Vagina (tissue), 2 donors: Measurements from ENCODE around the gene DEFB131A. TPM values are rescaled to one million over a fixed set of nuclear protein-coding genes. Genes with fewer than 3 reads are reported as not detected.
"Not testable (repeated sequence)": the region's sequence is repeated elsewhere in the genome, so short reads cannot be mapped to it uniquely, and the experiment has no call there.

Experiments used
- DNase-seq, 2 donors: peaks; one replicate each; pipeline ENCODE4 v3.0.0-alpha.2; 2017; ENCODE audit errors: extremely low spot score in 2 of 2
- H3K27ac ChIP-seq: fragments of 200-600 bp; sonication (generic); one replicate; pipeline ENCODE4 v1.5.1; 2019
- H3K27me3 ChIP-seq: fragments of 200-600 bp; sonication (generic); one replicate; pipeline ENCODE4 v1.5.1; 2019
- H3K36me3 ChIP-seq, 2 donors: fragments of 200-600 bp; sonication (generic); one replicate each; pipeline ENCODE4 v1.5.1; 2017 to 2019
- H3K4me1 ChIP-seq: fragments of 200-600 bp; sonication (generic); one replicate; pipeline ENCODE4 v1.5.1; 2019
- H3K4me3 ChIP-seq, 2 donors: fragments of 200-600 bp; sonication (generic); 1 replicate in 1 of 2; 2 replicates in 1 of 2; pipeline ENCODE4 v1.5.1; 2016 to 2019
- H3K9me3 ChIP-seq: fragments of 200-600 bp; sonication (generic); one replicate; pipeline ENCODE4 v1.5.1; 2019
- POLR2A ChIP-seq, 2 donors: fragments of 450-650 bp; IDR thresholded peaks; one replicate each; pipeline ENCODE4 v1.6.1; 2017; ENCODE audit warnings: antibody characterized with exemption in 2 of 2, mild to moderate bottlenecking in 2 of 2, moderate library complexity in 2 of 2
- POLR2AphosphoS5 ChIP-seq, 2 donors: sonication (generic); formaldehyde crosslinking; IDR thresholded peaks; one replicate each; pipeline ENCODE4 v1.9.0; 2017; ENCODE audit warnings: antibody characterized with exemption in 2 of 2, mild to moderate bottlenecking in 2 of 2, low read depth in 1 of 2; ENCODE audit not compliant: insufficient read depth in 1 of 2
- intact Hi-C: fragments of 100-400 bp; cut with DNase I; formaldehyde crosslinking; loops from one replicate; pipeline ENCODE4 v1.15.1; 2023
- total RNA-seq: library from RNA; depleted of rRNA; stranded (reverse); fragments of >200 nt; gene quantifications from one replicate; pipeline ENCODE4 v1.2.3, GENCODE V29; 2016
- TF ChIP-seq, protein P1 (sequence below), 3 experiments: fragments of 450-650 bp in 2 of 3; fragments of 200-600 bp in 1 of 3; sonication (generic) in 1 of 3; IDR thresholded peaks; one replicate each; pipeline ENCODE4 v1.5.1; 2017 to 2019; ENCODE audit warnings: antibody characterized with exemption in 3 of 3, mild to moderate bottlenecking in 2 of 3, moderate library complexity in 2 of 3

The DEFB131A gene
- total RNA-seq: not detected

DNA sequence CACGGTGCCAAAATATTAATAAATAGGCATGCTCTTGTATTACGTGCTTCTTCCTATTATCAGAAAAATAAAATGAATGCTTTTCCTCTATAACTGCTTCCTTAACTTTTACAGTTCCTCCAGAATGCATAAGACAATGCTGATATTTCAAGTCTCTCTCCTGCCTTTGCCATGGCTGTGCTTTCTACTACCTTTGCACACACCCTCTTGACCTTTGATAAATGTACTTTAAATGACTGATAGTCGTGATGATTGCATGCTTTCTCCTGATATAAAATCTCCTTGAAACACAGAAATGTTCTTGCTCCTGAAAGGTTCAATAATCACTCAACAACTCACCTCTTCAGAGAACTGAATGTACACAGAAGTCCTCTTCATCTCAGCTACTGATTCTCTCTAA lies at the start of gene DEFB131A:
DEFB131A (plus strand) TSS at position 301 of the 400 bp plus-strand sequence. CDS start 120 bp downstream, outside the sequence.
- DNase-seq, H3K36me3 ChIP-seq, H3K4me1 ChIP-seq, H3K4me3 ChIP-seq, H3K9me3 ChIP-seq, H3K27me3 ChIP-seq, intact Hi-C loops, H3K27ac ChIP-seq: not testable (repeated sequence)

GRCh38 chr4:9405774-9406173 lies 38.4 kb upstream of the DEFB131A start:
- DNase-seq, H3K27me3 ChIP-seq, H3K4me3 ChIP-seq, H3K4me1 ChIP-seq, H3K27ac ChIP-seq, H3K9me3 ChIP-seq, H3K36me3 ChIP-seq, intact Hi-C loops: not testable (repeated sequence)

GRCh38 chr4:9406491-9406890 lies 37.7 kb upstream of the DEFB131A start:
- DNase-seq, intact Hi-C loops, H3K4me1 ChIP-seq, H3K27me3 ChIP-seq, H3K36me3 ChIP-seq, H3K9me3 ChIP-seq, H3K27ac ChIP-seq, H3K4me3 ChIP-seq: not testable (repeated sequence)

GRCh38 chr4:9409793-9410192 lies 34.4 kb upstream of the DEFB131A start:
- intact Hi-C loops: no loop called here
- Histone ChIP-seq H3K27ac (no peak overlapping the region), H3K27me3 (no peaks in the 10 kb centered on the region), H3K9me3 (no peaks in the 10 kb centered on the region), H3K36me3 (no peaks in the 10 kb centered on the region), H3K4me1 (no peaks in the 10 kb centered on the region), H3K4me3 (no peak overlapping the region)
- TF ChIP-seq, protein P1, sequence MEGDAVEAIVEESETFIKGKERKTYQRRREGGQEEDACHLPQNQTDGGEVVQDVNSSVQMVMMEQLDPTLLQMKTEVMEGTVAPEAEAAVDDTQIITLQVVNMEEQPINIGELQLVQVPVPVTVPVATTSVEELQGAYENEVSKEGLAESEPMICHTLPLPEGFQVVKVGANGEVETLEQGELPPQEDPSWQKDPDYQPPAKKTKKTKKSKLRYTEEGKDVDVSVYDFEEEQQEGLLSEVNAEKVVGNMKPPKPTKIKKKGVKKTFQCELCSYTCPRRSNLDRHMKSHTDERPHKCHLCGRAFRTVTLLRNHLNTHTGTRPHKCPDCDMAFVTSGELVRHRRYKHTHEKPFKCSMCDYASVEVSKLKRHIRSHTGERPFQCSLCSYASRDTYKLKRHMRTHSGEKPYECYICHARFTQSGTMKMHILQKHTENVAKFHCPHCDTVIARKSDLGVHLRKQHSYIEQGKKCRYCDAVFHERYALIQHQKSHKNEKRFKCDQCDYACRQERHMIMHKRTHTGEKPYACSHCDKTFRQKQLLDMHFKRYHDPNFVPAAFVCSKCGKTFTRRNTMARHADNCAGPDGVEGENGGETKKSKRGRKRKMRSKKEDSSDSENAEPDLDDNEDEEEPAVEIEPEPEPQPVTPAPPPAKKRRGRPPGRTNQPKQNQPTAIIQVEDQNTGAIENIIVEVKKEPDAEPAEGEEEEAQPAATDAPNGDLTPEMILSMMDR (IDR thresholded peaks at IDR 0.05): no peak
- TF ChIP-seq POLR2AphosphoS5 (IDR thresholded peaks at IDR 0.05; ENCODE audit: insufficient read depth in 1 of 2, low read depth in 1 of 2) (no peak), POLR2A (IDR thresholded peaks at IDR 0.05) (no peak)
- DNase-seq: no peak

- H3K4me3 ChIP-seq, H3K27me3 ChIP-seq, H3K27ac ChIP-seq, H3K9me3 ChIP-seq, DNase-seq, H3K36me3 ChIP-seq, intact Hi-C loops, H3K4me1 ChIP-seq: not testable (repeated sequence)
Measured at GRCh38 chr4:9421884-9422455, 22.2 kb upstream of the DEFB131A start.

- not testable (repeated sequence) for H3K9me3 ChIP-seq
Measured at GRCh38 chr4:9425916-9426315, 18.3 kb upstream of the DEFB131A start.

DNA sequence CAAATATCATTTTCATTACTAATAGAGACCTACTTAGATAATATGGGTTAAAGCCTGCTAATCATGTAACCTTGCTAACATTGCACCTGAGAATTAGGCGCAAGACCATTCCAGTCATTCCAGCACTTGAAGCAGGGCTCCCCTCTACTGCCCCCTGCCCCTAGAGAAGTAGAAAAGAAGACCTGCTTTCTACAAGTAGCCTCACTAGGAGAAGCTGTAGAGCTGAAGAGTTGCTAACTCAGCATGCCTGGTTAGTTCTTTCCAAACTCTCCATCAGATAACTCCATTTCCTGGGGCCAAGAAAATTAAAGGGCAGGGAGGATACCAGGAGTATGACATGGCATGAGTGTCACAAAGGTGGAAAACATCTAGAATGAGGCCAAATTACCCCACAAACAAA lies 14.2 kb upstream of the DEFB131A start:
- H3K9me3 ChIP-seq, H3K27ac ChIP-seq, H3K4me1 ChIP-seq, H3K27me3 ChIP-seq, H3K36me3 ChIP-seq, H3K4me3 ChIP-seq, intact Hi-C loops, DNase-seq: not testable (repeated sequence)

More at GRCh38 chr4:9425916-9426315, 18.3 kb upstream of the DEFB131A start:
- DNase-seq, H3K4me1 ChIP-seq, H3K27ac ChIP-seq, intact Hi-C loops, H3K27me3 ChIP-seq, H3K4me3 ChIP-seq, H3K36me3 ChIP-seq: not testable (repeated sequence)

GRCh38 chr4:9433320-9433719 lies 10.9 kb upstream of the DEFB131A start:
- H3K4me1 ChIP-seq, H3K9me3 ChIP-seq, H3K27me3 ChIP-seq, H3K4me3 ChIP-seq, intact Hi-C loops, H3K36me3 ChIP-seq, DNase-seq, H3K27ac ChIP-seq: not testable (repeated sequence)

GRCh38 chr4:9436728-9437127 lies 7.5 kb upstream of the DEFB131A start:
- H3K9me3 ChIP-seq, H3K4me3 ChIP-seq, H3K36me3 ChIP-seq, H3K27ac ChIP-seq, intact Hi-C loops, DNase-seq, H3K27me3 ChIP-seq, H3K4me1 ChIP-seq: not testable (repeated sequence)

DNA sequence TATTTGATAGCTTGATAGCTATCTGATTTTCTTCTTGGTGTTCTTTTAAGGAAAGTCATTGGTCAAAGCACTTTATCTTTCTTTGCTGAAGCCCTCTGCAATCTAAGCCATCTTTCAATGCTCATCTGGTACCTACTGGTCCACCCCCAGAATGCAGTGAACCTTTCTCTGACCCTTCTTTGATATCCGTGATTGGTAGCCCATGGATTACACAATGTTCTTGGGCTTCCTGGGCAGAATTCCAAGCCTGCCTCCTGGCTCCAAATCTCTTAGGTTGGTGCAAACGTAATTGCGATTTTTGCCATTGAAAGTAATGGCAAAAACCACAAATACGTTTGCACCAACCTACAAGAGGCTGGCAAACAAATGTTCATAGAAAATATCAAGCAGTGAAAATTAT lies 1.9 kb upstream of the DEFB131A start:
- H3K27me3 ChIP-seq, intact Hi-C loops, H3K4me3 ChIP-seq, H3K27ac ChIP-seq, H3K4me1 ChIP-seq, DNase-seq, H3K9me3 ChIP-seq, H3K36me3 ChIP-seq: not testable (repeated sequence)

DNA sequence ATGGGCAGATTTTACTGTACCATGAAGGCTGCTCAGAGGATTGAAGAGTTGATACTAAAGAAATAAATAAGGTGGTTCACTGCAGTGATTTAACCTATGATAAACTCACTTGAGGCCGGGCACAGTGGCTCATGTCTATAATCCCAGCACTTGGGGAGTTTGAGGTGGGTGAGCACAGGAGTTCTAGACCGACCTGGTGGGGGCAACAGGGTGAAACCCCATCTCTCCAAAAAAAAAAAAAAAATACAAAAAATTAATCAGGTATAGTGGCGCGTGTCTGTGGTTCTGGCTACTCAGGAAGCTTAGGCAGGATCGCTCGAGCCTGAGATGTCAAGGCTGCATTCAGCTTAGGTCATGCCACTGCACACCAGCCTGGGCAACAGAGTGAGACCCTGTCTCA lies 467 bp downstream of the DEFB131A start:
- intact Hi-C loops, H3K36me3 ChIP-seq, H3K9me3 ChIP-seq, H3K4me1 ChIP-seq, H3K27ac ChIP-seq, DNase-seq, H3K4me3 ChIP-seq, H3K27me3 ChIP-seq: not testable (repeated sequence)

DNA sequence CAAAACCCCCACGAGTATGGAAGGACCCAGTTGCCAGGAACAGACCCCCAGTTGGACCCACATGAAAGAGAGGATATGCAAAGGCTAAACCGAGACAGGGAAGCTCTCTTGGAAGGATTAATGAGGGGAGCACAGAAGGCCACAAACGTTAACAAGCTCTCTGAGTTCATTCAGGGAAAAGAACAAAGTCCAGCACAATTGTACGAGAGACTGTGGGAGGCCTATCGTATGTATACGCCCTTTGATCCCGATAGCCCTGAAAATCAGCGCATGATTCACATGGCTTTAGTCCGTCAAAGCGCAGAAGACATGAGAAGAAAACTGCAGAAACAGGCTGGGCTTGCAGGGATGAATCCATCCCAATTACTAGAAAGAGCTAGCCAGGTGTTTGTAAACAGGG lies 8.0 kb downstream of the DEFB131A start:
- DNase-seq, H3K4me3 ChIP-seq, intact Hi-C loops, H3K27ac ChIP-seq, H3K36me3 ChIP-seq, H3K9me3 ChIP-seq, H3K27me3 ChIP-seq, H3K4me1 ChIP-seq: not testable (repeated sequence)

DNA sequence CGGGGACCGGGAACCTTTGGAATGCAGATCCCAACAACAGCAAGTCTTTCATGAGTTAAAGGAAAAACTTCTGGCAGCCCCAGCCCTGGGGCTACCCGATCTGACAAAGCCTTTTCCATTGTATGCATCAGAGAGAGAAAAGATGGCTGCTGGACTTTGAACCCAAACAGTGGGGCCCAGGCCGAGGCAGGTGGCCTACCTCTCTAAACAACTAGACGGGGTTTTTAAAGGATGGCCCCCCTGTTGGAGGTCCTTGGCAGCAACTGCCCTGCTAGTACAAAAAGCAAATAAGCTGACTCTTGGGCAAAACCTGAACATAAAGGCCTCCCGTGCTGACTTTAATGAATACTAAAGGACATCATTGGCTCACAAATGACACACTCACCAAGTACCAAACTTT lies 10.1 kb downstream of the DEFB131A start:
- H3K36me3 ChIP-seq, H3K27me3 ChIP-seq, H3K4me1 ChIP-seq, H3K9me3 ChIP-seq, intact Hi-C loops, H3K27ac ChIP-seq, DNase-seq, H3K4me3 ChIP-seq: not testable (repeated sequence)
